Mucosa of stomach (tissue), 1 donor: ENCODE results near the gene AGFG2.
"Not testable (repeated sequence)": the region's sequence is repeated elsewhere in the genome, so short reads cannot be mapped to it uniquely, and the experiment has no call there.

Experiments used
- H3K27me3 ChIP-seq: one replicate; pipeline ENCODE4 v1.7.0; 2013; ENCODE audit warnings: mild to moderate bottlenecking, low read length; ENCODE audit not compliant: control insufficient read depth, insufficient read depth
- H3K36me3 ChIP-seq: one replicate; pipeline ENCODE4 v1.7.0; 2013; ENCODE audit warnings: low read length; ENCODE audit not compliant: control insufficient read depth, insufficient read depth
- H3K4me1 ChIP-seq: one replicate; pipeline ENCODE4 v1.7.0; 2013; ENCODE audit warnings: mild to moderate bottlenecking, low read length; ENCODE audit not compliant: control insufficient read depth, insufficient read depth
- H3K4me3 ChIP-seq: one replicate; pipeline ENCODE4 v1.7.0; 2013; ENCODE audit warnings: low read length
- H3K9ac ChIP-seq: one replicate; pipeline ENCODE4 v1.7.0; 2013; ENCODE audit warnings: mild to moderate bottlenecking, low read length, moderate library complexity
- H3K9me3 ChIP-seq: one replicate; pipeline ENCODE4 v1.7.0; 2013; ENCODE audit warnings: mild to moderate bottlenecking, low read length, moderate library complexity; ENCODE audit not compliant: control insufficient read depth
- donor health status: Pancreatic carcinoma.

Gene AGFG2

GRCh38 chr7:100509231-100509630 lies 29.8 kb upstream of the AGFG2 start:
- Histone ChIP-seq H3K4me1 (no peaks in the 10 kb centered on the region), H3K4me3 (no peak overlapping the region), H3K27me3 (no peaks in the 10 kb centered on the region), H3K9me3 (no peaks in the 10 kb centered on the region), H3K9ac (no peak overlapping the region), H3K36me3 (no peaks in the 10 kb centered on the region)

DNA sequence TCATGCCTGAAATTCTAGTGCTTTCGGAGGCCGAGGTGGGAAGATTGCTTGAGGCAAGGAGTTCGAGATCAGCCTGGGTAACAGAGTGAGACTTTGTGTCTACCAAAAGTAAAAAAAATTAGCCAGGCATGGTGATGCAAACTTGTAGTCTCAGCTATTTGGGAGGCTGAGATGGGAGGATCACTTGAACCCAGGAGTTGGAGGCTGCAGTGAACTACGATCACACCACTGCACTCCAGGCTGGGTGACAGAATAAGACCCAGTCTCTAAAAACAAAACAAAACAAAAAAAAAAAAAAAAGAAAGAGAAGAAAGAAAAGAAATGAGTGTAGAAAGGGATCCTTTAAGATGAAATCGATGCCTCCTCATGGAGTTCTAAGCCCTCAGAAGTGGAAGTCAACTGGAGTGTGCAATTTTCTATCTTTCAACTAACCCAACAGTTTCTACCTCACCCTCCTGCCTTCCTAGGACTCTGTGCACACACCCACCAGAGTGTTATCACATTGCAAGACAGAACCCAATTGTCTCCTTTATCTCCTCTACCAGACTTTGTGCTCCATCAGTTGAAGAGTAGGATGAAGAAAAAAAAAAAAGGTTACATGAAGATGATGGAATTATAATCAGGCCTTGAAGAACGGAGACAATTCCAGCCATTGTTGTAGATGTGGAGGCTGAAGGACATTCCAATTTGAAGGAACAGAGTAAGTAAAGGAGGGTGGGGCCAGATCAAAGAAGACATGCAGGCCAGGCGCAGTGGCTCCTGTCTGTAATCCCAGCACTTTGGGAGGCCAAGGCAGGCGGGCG lies 28.4 kb upstream of the AGFG2 start:
- Histone ChIP-seq H3K27me3 (no peaks in the 10 kb centered on the region), H3K9ac (no peak overlapping the region), H3K4me1 (peaks cover under 1% of the 10 kb centered on the region), H3K4me3 (no peak overlapping the region), H3K9me3 (no peaks in the 10 kb centered on the region), H3K36me3 (no peaks in the 10 kb centered on the region)

DNA sequence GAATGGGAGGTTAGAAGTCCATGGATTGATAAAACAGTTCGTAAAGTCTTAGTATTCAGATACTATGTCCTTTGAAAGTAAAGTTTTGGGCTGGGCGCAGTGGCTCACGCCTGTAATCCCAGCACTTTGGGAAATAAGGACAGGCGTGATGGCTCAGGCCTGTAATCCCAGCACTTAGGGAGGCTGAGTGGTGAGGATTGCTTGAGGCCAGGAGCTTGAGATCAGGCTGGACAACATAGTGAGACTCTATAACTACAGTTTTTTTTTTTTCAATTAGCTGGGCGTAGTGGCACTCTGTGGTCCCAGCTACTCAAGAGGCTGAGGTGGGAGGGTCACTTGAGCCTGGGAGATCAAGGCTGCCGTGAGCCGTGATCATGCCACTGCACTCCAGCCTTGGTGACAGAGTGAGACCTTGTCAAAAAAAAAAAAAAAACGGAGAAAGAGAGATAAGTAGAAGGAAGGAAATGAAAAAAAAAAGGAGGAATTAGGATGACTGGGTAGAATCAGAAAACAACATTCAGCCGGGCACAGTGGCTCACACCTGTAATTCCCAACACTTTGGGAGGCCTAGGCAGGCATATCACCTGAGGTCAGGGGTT lies 25.7 kb upstream of the AGFG2 start:
- Histone ChIP-seq H3K4me1 (peaks cover 12% of the 10 kb centered on the region), H3K27me3 (no peaks in the 10 kb centered on the region), H3K9me3 (no peaks in the 10 kb centered on the region), H3K9ac (no peak overlapping the region), H3K36me3 (no peaks in the 10 kb centered on the region), H3K4me3 (no peak overlapping the region)

GRCh38 chr7:100515072-100515532 lies 23.9 kb upstream of the AGFG2 start:
- no peaks in the 10 kb centered on the region for H3K27me3 ChIP-seq
- no peaks in the 10 kb centered on the region for H3K9me3 ChIP-seq
- H3K9ac ChIP-seq = no peak overlapping the region
- no peaks in the 10 kb centered on the region for H3K36me3 ChIP-seq
- H3K4me3 ChIP-seq = no peak overlapping the region
- H3K4me1 ChIP-seq = peaks cover 12% of the 10 kb centered on the region

DNA sequence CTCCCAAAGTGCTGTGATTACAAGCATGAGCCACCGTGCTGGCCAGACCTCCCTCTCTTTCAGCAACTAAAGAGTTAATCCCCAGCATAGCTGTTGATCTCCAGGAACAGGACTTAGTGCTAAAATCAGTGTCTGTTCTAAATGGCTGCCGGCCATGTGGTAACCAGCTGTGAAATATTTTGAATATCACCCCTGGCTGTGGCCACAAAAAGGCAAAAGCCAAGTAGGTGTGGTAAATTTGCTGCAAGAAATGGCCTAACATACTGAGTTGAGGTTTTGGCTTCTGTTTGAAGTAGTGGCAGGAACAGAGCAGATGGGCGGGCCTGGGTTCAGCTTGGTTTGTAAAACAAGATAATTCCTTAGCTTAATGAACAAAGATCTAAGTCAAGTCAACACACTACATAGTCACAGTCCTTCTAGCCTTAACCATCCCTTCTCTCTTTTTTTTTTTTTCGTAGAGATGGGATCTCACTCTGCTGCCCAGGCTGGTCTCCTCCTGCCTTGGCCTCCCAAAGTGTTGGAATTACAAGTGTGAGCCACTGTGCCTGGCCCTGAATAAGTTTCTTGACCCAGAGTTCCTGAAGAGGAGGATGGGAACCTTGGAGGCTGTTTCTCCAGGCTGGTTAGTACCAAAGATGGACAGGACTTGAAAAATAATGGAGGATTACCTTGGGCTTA lies 22.7 kb upstream of the AGFG2 start:
- H3K4me1 ChIP-seq = peaks cover 12% of the 10 kb centered on the region
- no peaks in the 10 kb centered on the region for H3K9me3 ChIP-seq
- H3K9ac ChIP-seq = no peak overlapping the region
- no peak overlapping the region for H3K4me3 ChIP-seq
- H3K27me3 ChIP-seq = no peaks in the 10 kb centered on the region
- no peaks in the 10 kb centered on the region for H3K36me3 ChIP-seq

- Histone ChIP-seq H3K4me1 (peaks cover 12% of the 10 kb centered on the region), H3K9me3 (no peaks in the 10 kb centered on the region), H3K9ac (no peak overlapping the region)
Measured at GRCh38 chr7:100517305-100517704, 21.7 kb upstream of the AGFG2 start.

GRCh38 chr7:100519580-100519979 lies 19.4 kb upstream of the AGFG2 start:
- Histone ChIP-seq H3K9me3 (no peaks in the 10 kb centered on the region), H3K36me3 (no peaks in the 10 kb centered on the region), H3K27me3 (no peaks in the 10 kb centered on the region), H3K4me1 (peaks cover 12% of the 10 kb centered on the region), H3K4me3 (no peak overlapping the region), H3K9ac (no peak overlapping the region)

More at GRCh38 chr7:100517305-100517704, 21.7 kb upstream of the AGFG2 start:
- no peaks in the 10 kb centered on the region for H3K36me3 ChIP-seq
- H3K4me3 ChIP-seq = no peak overlapping the region
- H3K27me3 ChIP-seq = no peaks in the 10 kb centered on the region

GRCh38 chr7:100520138-100520537 lies 18.9 kb upstream of the AGFG2 start:
- Histone ChIP-seq H3K4me3 (no peak overlapping the region), H3K27me3 (no peaks in the 10 kb centered on the region), H3K9me3 (no peaks in the 10 kb centered on the region), H3K9ac (no peak overlapping the region), H3K4me1 (peaks cover 12% of the 10 kb centered on the region), H3K36me3 (no peaks in the 10 kb centered on the region)

GRCh38 chr7:100521076-100521475 lies 17.9 kb upstream of the AGFG2 start:
- Histone ChIP-seq H3K9me3 (no peaks in the 10 kb centered on the region), H3K4me1 (peaks cover 7% of the 10 kb centered on the region), H3K4me3 (no peak overlapping the region), H3K27me3 (no peaks in the 10 kb centered on the region), H3K9ac (no peak overlapping the region), H3K36me3 (no peaks in the 10 kb centered on the region)

DNA sequence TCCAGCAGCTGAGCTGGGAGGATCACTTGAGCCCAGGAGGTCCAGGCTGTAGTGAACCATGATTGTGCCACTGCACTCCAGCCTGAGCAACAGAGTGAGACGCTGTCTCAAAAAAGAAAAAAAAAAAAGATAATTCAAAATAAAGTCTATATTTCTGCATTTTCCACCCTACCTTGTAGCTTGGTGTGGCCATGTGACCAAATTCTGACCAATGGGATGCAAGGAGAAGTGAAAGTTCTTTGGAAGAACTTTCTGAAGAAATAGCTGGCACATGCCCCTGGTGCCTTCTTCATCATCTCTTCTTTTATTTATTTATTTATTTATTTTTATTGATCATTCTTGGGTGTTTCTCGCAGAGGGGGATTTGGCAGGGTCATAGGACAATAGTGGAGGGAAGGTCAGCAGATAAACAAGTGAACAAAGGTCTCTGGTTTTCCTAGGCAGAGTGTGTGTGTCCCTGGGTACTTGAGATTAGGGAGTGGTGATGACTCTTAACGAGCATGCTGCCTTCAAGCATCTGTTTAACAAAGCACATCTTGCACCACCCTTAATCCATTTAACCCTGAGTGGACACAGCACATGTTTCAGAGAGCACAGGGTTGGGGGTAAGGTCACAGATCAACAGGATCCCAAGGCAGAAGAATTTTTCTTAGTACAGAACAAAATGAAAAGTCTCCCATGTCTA lies 17.0 kb upstream of the AGFG2 start:
- H3K9ac ChIP-seq, H3K36me3 ChIP-seq: not testable (repeated sequence)

GRCh38 chr7:100523192-100523591 lies 15.8 kb upstream of the AGFG2 start:
- H3K4me1 ChIP-seq, H3K27me3 ChIP-seq, H3K9ac ChIP-seq, H3K36me3 ChIP-seq, H3K9me3 ChIP-seq, H3K4me3 ChIP-seq: not testable (repeated sequence)

More for the DNA sequence above, 17.0 kb upstream of the AGFG2 start:
- not testable (repeated sequence) for H3K9me3 ChIP-seq, H3K27me3 ChIP-seq, H3K4me1 ChIP-seq, H3K4me3 ChIP-seq
